NCI-H128 (cell line): ENCODE measurements around the gene S100A10.

Source experiments
- DNase-seq: peaks from one replicate; lab custom pipeline; 2025; ENCODE audit not compliant: unreplicated experiment; lab: John Stamatoyannopoulos, UW

Gene S100A10

GRCh38 chr1:152013664-152014237 is 20.1 kb upstream of the S100A10 start:
- DNase-seq, result no peak

GRCh38 chr1:152009691-152010090 is 16.0 kb upstream of the S100A10 start:
- DNase-seq, result no peak

- no peak for DNase-seq
Observed at GRCh38 chr1:152007047-152007446, 13.4 kb upstream of the S100A10 start.

GRCh38 chr1:152005360-152005912 is 11.8 kb upstream of the S100A10 start:
- no peak for DNase-seq

- no peak for DNase-seq
Observed at GRCh38 chr1:152003846-152004442, 10.3 kb upstream of the S100A10 start.

GRCh38 chr1:152002960-152003359 is 9.3 kb upstream of the S100A10 start:
- DNase-seq, result no peak

GRCh38 chr1:152001631-152002584 is 8.2 kb upstream of the S100A10 start:
- peak; percentile 33 for DNase-seq

GRCh38 chr1:152000964-152001630 is 7.4 kb upstream of the S100A10 start:
- no peak for DNase-seq

- DNase-seq, result no peak
Observed at GRCh38 chr1:151998611-151999362, 5.1 kb upstream of the S100A10 start.

- no peak for DNase-seq
Observed at GRCh38 chr1:151997284-151997570, 3.6 kb upstream of the S100A10 start.

GRCh38 chr1:151995774-151996173 is 2.1 kb upstream of the S100A10 start:
- no peak for DNase-seq

GRCh38 chr1:151994956-151995355 is 1.3 kb upstream of the S100A10 start:
- no peak for DNase-seq

- DNase-seq, result no peak
Observed at GRCh38 chr1:151993084-151993733, 450 bp downstream of the S100A10 start.

- DNase-seq, result no peak
Observed at GRCh38 chr1:151992303-151993083, 1.2 kb downstream of the S100A10 start.

- no peak for DNase-seq
Observed at GRCh38 chr1:151991663-151992302, 1.9 kb downstream of the S100A10 start.

- DNase-seq, result no peak
Observed at GRCh38 chr1:151990856-151991198, 2.8 kb downstream of the S100A10 start.

- no peak for DNase-seq
Observed at GRCh38 chr1:151990058-151990855, 3.4 kb downstream of the S100A10 start.

- DNase-seq, result no peak
Observed at GRCh38 chr1:151989211-151989862, 4.3 kb downstream of the S100A10 start.
